Ishikawa (cell line): Measurements from ENCODE around the gene TMEM214.

Source experiments
- CEBPB ChIP-seq: IDR thresholded peaks from 2 replicates; pipeline ENCODE4 v1.6.1; 2012
- CREB1 ChIP-seq: IDR thresholded peaks from 2 replicates; pipeline ENCODE4 v1.6.1; 2012; ENCODE audit warnings: low read depth
- EP300 ChIP-seq: IDR thresholded peaks from 2 replicates; pipeline ENCODE4 v1.6.1; 2012; ENCODE audit warnings: borderline replicate concordance
- FOXM1 ChIP-seq: IDR thresholded peaks from 2 replicates; pipeline ENCODE4 v1.6.1; 2012; ENCODE audit warnings: low read depth, borderline replicate concordance
- MAX ChIP-seq: IDR thresholded peaks from 2 replicates; pipeline ENCODE4 v1.6.1; 2012
- REST ChIP-seq: IDR thresholded peaks from 2 replicates; pipeline ENCODE4 v1.6.1; 2012; ENCODE audit warnings: low read depth, mild to moderate bottlenecking
- TAF1 ChIP-seq: IDR thresholded peaks from 2 replicates; pipeline ENCODE4 v1.6.1; 2012; ENCODE audit warnings: low read depth, mild to moderate bottlenecking
- TCF12 ChIP-seq: IDR thresholded peaks from 2 replicates; pipeline ENCODE4 v1.6.1; 2012; ENCODE audit warnings: low read depth
- TEAD4 ChIP-seq: IDR thresholded peaks from 2 replicates; pipeline ENCODE4 v1.6.1; 2012
- USF1 ChIP-seq: IDR thresholded peaks from 2 replicates; pipeline ENCODE4 v1.6.1; 2012
- YY1 ChIP-seq: IDR thresholded peaks from 2 replicates; pipeline ENCODE4 v1.6.1; 2012; ENCODE audit warnings: low read depth

- TF ChIP-seq YY1 (no peak), REST (no peak), TAF1 (no peak), FOXM1 (no peak), EP300 (no peak), CREB1 (no peak), TCF12 (no peak), MAX (no peak), CEBPB (no peak), TEAD4 (no peak), USF1 (no peak)
These were observed 15.9 kb upstream of the TMEM214 start for GRCh38 chr2:27016801-27017325.
